Endothelial cell of umbilical vein (primary cell): Measurements from ENCODE around the gene GTF3C5.

Experiments
- CTCF ChIP-seq, 2 donors: IDR thresholded peaks; 1 replicate in 1 of 2; 2 replicates in 1 of 2; pipeline ENCODE4 v1.5.1; 2011; ENCODE audit warnings: low read length in 2 of 2, mild to moderate bottlenecking in 2 of 2, moderate library complexity in 2 of 2, control low read depth in 1 of 2, inconsistent platforms in 1 of 2, low read depth in 1 of 2; ENCODE audit not compliant: insufficient read depth in 1 of 2; ENCODE audit errors: extremely low read depth in 1 of 2
- POLR2AphosphoS5 ChIP-seq: IDR thresholded peaks from 2 replicates; pipeline ENCODE4 v1.6.1; 2012; ENCODE audit warnings: low read depth, mild to moderate bottlenecking, control low read depth, low read length, moderate library complexity; ENCODE audit not compliant: insufficient read depth

- TF ChIP-seq CTCF (IDR thresholded peaks at IDR 0.05; ENCODE audit: extremely low read depth in 1 of 2, insufficient read depth in 1 of 2, low read depth in 1 of 2, low read length in 2 of 2) (no peak), POLR2AphosphoS5 (no peak)
These were observed 7.1 kb downstream of the GTF3C5 start for GRCh38 chr9:133037775-133038515.
